ENCODE results near the gene UBAP2.

DNA sequence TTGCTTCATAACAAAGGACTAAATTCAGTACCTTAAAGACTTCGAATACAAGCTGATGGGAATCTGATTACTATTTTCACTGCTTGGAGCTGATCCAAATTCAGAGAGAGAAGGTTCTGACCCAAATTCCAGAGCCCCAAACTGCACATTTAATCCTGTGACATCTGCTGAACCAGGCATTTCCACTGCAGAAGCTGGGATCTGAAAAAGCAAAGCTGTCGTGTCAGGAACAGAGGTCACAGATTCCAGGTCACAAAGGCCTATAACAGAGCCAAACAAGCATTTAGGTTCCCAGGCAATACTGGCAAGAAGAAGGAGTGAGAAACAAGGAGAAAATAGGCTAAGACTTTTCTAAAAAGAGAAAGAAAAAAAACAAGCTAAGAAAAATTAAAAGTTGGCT is 105.3 kb downstream of the UBAP2 start:
- TF ChIP-seq, protein P1, sequence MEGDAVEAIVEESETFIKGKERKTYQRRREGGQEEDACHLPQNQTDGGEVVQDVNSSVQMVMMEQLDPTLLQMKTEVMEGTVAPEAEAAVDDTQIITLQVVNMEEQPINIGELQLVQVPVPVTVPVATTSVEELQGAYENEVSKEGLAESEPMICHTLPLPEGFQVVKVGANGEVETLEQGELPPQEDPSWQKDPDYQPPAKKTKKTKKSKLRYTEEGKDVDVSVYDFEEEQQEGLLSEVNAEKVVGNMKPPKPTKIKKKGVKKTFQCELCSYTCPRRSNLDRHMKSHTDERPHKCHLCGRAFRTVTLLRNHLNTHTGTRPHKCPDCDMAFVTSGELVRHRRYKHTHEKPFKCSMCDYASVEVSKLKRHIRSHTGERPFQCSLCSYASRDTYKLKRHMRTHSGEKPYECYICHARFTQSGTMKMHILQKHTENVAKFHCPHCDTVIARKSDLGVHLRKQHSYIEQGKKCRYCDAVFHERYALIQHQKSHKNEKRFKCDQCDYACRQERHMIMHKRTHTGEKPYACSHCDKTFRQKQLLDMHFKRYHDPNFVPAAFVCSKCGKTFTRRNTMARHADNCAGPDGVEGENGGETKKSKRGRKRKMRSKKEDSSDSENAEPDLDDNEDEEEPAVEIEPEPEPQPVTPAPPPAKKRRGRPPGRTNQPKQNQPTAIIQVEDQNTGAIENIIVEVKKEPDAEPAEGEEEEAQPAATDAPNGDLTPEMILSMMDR (IDR thresholded peaks at IDR 0.05; ENCODE audit: extremely low read depth in 1 of 2, insufficient read depth in 1 of 2, low read depth in 1 of 2, low read length in 2 of 2): no peak
- TF ChIP-seq POLR2A (IDR thresholded peaks at IDR 0.05; ENCODE audit: low read depth, low read length) (no peak), EZH2 (IDR thresholded peaks at IDR 0.05; ENCODE audit: borderline replicate concordance, low read depth, low read length, severe bottlenecking) (no peak)
- TF ChIP-seq, protein P2, sequence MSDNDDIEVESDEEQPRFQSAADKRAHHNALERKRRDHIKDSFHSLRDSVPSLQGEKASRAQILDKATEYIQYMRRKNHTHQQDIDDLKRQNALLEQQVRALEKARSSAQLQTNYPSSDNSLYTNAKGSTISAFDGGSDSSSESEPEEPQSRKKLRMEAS (IDR thresholded peaks at IDR 0.05; ENCODE audit: insufficient read depth, insufficient read length): no peak

Data from endothelial cell of umbilical vein (primary cell).